GM23338 (cell line): ENCODE results near the gene SHISA9. TPM values are rescaled to one million over a fixed set of nuclear protein-coding genes. Genes with fewer than 3 reads are reported as not detected.

Experiments used
- ATAC-seq: fragments of 200-7000 bp; cut with Tn5 transposase; 3 replicates; pipeline ENCODE4 v1.9.1; 2020
- DNase-seq: peaks from one replicate; pipeline ENCODE4 v3.0.0-alpha.2; 2015; ENCODE audit warnings: low spot score
- H2AFZ ChIP-seq: fragments of 200-600 bp; sonication (generic); 2 replicates; pipeline ENCODE4 v1.8.0; 2016; ENCODE audit warnings: antibody characterized with exemption, mild to moderate bottlenecking, moderate library complexity
- H3F3A ChIP-seq: fragments of 200-600 bp; sonication (generic); replicated peaks from 2 replicates; pipeline ENCODE4 v1.8.0; 2017; ENCODE audit warnings: antibody characterized with exemption, mixed run types, low read depth
- H3K27ac ChIP-seq: fragments of 200-600 bp; sonication (generic); 2 replicates; pipeline ENCODE4 v1.6.1; 2016; ENCODE audit warnings: low read depth
- H3K27me3 ChIP-seq: fragments of 200-600 bp; sonication (generic); 2 replicates; pipeline ENCODE4 v1.8.0; 2016; ENCODE audit warnings: mild to moderate bottlenecking, mixed run types, moderate library complexity; ENCODE audit not compliant: insufficient read depth
- H3K36me3 ChIP-seq: fragments of 200-600 bp; sonication (generic); 2 replicates; pipeline ENCODE4 v1.8.0; 2016; ENCODE audit warnings: mild to moderate bottlenecking; ENCODE audit not compliant: insufficient read depth
- H3K4me1 ChIP-seq: fragments of 200-600 bp; sonication (generic); 2 replicates; pipeline ENCODE4 v1.8.0; 2016; ENCODE audit warnings: mild to moderate bottlenecking, moderate library complexity; ENCODE audit not compliant: insufficient read depth
- H3K4me2 ChIP-seq: fragments of 200-600 bp; sonication (generic); 2 replicates; pipeline ENCODE4 v1.7.1; 2017; ENCODE audit warnings: mixed run types
- H3K4me3 ChIP-seq: fragments of 200-600 bp; sonication (generic); 2 replicates; pipeline ENCODE4 v1.6.1; 2016; ENCODE audit warnings: mixed run types
- H3K79me2 ChIP-seq: fragments of 200-600 bp; sonication (generic); replicated peaks from 2 replicates; pipeline ENCODE4 v1.8.0; 2017; ENCODE audit warnings: mild to moderate bottlenecking; ENCODE audit not compliant: insufficient read depth
- H3K9me2 ChIP-seq: fragments of 200-600 bp; sonication (generic); 2 replicates; pipeline ENCODE4 v1.8.0; 2017; ENCODE audit not compliant: insufficient read depth
- H4K20me1 ChIP-seq: fragments of 200-600 bp; sonication (generic); replicated peaks from 2 replicates; pipeline ENCODE4 v1.8.0; 2017; ENCODE audit warnings: mild to moderate bottlenecking; ENCODE audit not compliant: insufficient read depth
- H3K27ac Mint-ChIP-seq: 2 replicates; pipeline ENCODE4 v1.8.0; 2020; ENCODE audit warnings: inconsistent platforms, mild to moderate bottlenecking, moderate library complexity, mixed read lengths
- H3K27me3 Mint-ChIP-seq: 3 replicates; pipeline ENCODE4 v1.8.0; 2022; ENCODE audit warnings: low read depth, mild to moderate bottlenecking, moderate library complexity, mixed read lengths, inconsistent platforms; ENCODE audit not compliant: insufficient read depth, poor library complexity
- H3K36me3 Mint-ChIP-seq: 3 replicates; pipeline ENCODE4 v1.8.0; 2021; ENCODE audit warnings: low read depth, mild to moderate bottlenecking, inconsistent platforms, moderate library complexity, mixed read lengths
- H3K4me1 Mint-ChIP-seq: 3 replicates; pipeline ENCODE4 v1.8.0; 2020; ENCODE audit warnings: mild to moderate bottlenecking, inconsistent platforms, mixed read lengths
- H3K4me3 Mint-ChIP-seq: 3 replicates; pipeline ENCODE4 v1.8.0; 2021; ENCODE audit warnings: moderate library complexity, mild to moderate bottlenecking, inconsistent platforms, mixed read lengths
- H3K9me3 Mint-ChIP-seq: 3 replicates; pipeline ENCODE4 v1.8.0; 2020; ENCODE audit warnings: moderate library complexity, mild to moderate bottlenecking, inconsistent platforms, mixed read lengths
- ETS1 ChIP-seq: IDR thresholded peaks from 2 replicates; pipeline ENCODE4 v1.6.1; 2016; ENCODE audit warnings: antibody characterized with exemption
- EZH2phosphoT487 ChIP-seq: fragments of 200-600 bp; sonication (generic); IDR thresholded peaks from one replicate; pipeline ENCODE4 v1.8.1; 2018; ENCODE audit warnings: antibody characterized with exemption; ENCODE audit not compliant: unreplicated experiment
- NANOG ChIP-seq: IDR thresholded peaks from 2 replicates; pipeline ENCODE4 v1.6.1; 2016; ENCODE audit warnings: antibody characterized with exemption, borderline replicate concordance
- POLR2AphosphoS5 ChIP-seq: IDR thresholded peaks from 2 replicates; pipeline ENCODE4 v1.6.1; 2016; ENCODE audit warnings: antibody characterized with exemption, low read depth
- REST ChIP-seq: IDR thresholded peaks from one replicate; pipeline ENCODE4 v1.6.1; 2018; ENCODE audit warnings: antibody characterized with exemption; ENCODE audit not compliant: unreplicated experiment
- ZNF114 ChIP-seq: fragments of 250-450 bp; sonication (Bioruptor Pico); IDR thresholded peaks from 2 replicates; pipeline ENCODE4 v1.5.0; 2020; ENCODE audit warnings: mild to moderate bottlenecking, moderate library complexity
- ZNF331 ChIP-seq: fragments of 250-450 bp; sonication (Bioruptor Pico); IDR thresholded peaks from 2 replicates; pipeline ENCODE4 v1.5.0; 2020; ENCODE audit warnings: low read depth, mild to moderate bottlenecking, moderate library complexity
- polyA plus RNA-seq: library from polyadenylated mRNA; unstranded; fragments of >200 nt; fragmentation: Nextera tagmentation; extraction: Ambion mirVana; gene quantifications from 2 replicates; pipeline ENCODE4 v1.2.1, GENCODE V29; 2016
- total RNA-seq: library from RNA; depleted of rRNA; stranded (reverse); fragments of >200 nt; shearing (Covaris generic); gene quantifications from 2 replicates; pipeline ENCODE4 v1.2.3, GENCODE V29; 2014

Gene SHISA9
- total and polyA plus RNA-seq, 2 experiments from 2014 or later, result 10.4 to 45.6 TPM

GRCh38 chr16:13106464-13106863 lies 205.1 kb downstream of the SHISA9 start:
- no peak overlapping the region for H3K4me2 ChIP-seq
- no peaks in the 10 kb centered on the region for H3K27me3 ChIP-seq
- H3K36me3 Mint-ChIP-seq, result peaks cover 14% of the 10 kb centered on the region; the same call in 2 of the 3 replicates
- H3K4me1 Mint-ChIP-seq, result peaks cover 14% of the 10 kb centered on the region
- H3K27ac Mint-ChIP-seq, result no peak overlapping the region
- H3K27ac ChIP-seq, result no peak overlapping the region
- H3F3A ChIP-seq, result no peaks in the 10 kb centered on the region
- ATAC-seq (no peak), DNase-seq (no peak)
- H4K20me1 ChIP-seq, result no peaks in the 10 kb centered on the region
- peaks cover 8% of the 10 kb centered on the region for H3K9me2 ChIP-seq
- peaks cover 2% of the 10 kb centered on the region for H3K27me3 Mint-ChIP-seq
- H3K36me3 ChIP-seq, result no peaks in the 10 kb centered on the region
- H3K79me2 ChIP-seq, result peaks cover 18% of the 10 kb centered on the region
- H3K4me3 ChIP-seq, result no peak overlapping the region
- TF ChIP-seq NANOG (no peak), REST (no peak)
- H3K4me1 ChIP-seq, result peaks cover 6% of the 10 kb centered on the region
- no peak overlapping the region for H2AFZ ChIP-seq
- H3K9me3 Mint-ChIP-seq, result peaks cover 14% of the 10 kb centered on the region
- no peak overlapping the region for H3K4me3 Mint-ChIP-seq

GRCh38 chr16:13108126-13108525 lies 206.7 kb downstream of the SHISA9 start:
- Histone ChIP-seq H3K9me2 (peaks cover 8% of the 10 kb centered on the region), H3K79me2 (peaks cover 17% of the 10 kb centered on the region), H4K20me1 (no peaks in the 10 kb centered on the region), H3K36me3 (no peaks in the 10 kb centered on the region), H3K27me3 (no peaks in the 10 kb centered on the region), H3K27ac (no peak overlapping the region), H3K4me2 (no peak overlapping the region), H3F3A (no peaks in the 10 kb centered on the region), H3K4me3 (no peak overlapping the region), H2AFZ (no peak overlapping the region), H3K4me1 (peaks cover 12% of the 10 kb centered on the region; the same call in 1 of the 2 replicates)
- TF ChIP-seq EZH2phosphoT487, result no peak
- no peak for TF ChIP-seq ZNF114 (CRISPR knock-in tag)
- no peak for TF ChIP-seq ETS1
- TF ChIP-seq POLR2AphosphoS5, result no peak
- TF ChIP-seq ZNF331 (CRISPR knock-in tag), result no peak
- Mint-ChIP-seq H3K4me1 (peaks cover 17% of the 10 kb centered on the region), H3K27me3 (peaks cover 2% of the 10 kb centered on the region), H3K36me3 (peaks cover 15% of the 10 kb centered on the region; the same call in 2 of the 3 replicates), H3K27ac (no peak overlapping the region; the same call in 1 of the 2 replicates), H3K9me3 (peaks cover 14% of the 10 kb centered on the region), H3K4me3 (no peak overlapping the region)
- no peak for DNase-seq
- ATAC-seq, result no peak
